GM21786 (cell line): ENCODE data around the gene PVR.
"Not testable (repeated sequence)": the region's sequence is repeated elsewhere in the genome, so short reads cannot be mapped to it uniquely, and the experiment has no call there.

Experiments used
- ATAC-seq: cut with Tn5 transposase; IDR thresholded peaks from one replicate; pipeline ENCODE4 v1.9.1; 2021; ENCODE audit not compliant: unreplicated experiment

Gene PVR

GRCh38 chr19:44668985-44669764 lies 25.5 kb downstream of the PVR start:
- no peak for ATAC-seq

GRCh38 chr19:44670027-44670426 lies 26.3 kb downstream of the PVR start:
- ATAC-seq = not testable (repeated sequence)

DNA sequence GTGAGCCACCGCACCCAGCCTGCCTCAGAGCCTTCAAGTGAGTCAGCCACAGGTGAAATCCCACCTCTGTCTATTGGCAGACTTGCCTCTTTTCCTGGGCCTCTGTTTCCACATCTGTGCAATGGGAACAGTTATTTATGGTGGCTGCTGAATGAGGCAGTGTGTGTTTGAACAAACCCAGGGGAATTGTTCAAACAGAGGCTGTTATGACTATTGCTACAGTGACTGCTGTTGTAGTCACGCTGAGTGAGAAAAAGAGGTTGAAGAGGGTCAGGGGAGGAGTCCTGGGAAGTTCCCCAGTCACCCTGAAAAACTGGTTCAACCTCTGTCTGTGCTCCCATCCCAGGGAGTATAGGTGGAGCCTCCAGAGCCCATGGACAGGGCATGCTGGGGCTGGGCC lies 27.7 kb downstream of the PVR start, which contains the start of gene CEACAM19:
Gene CEACAM19 (plus strand): TSS at position 83 of the 400 bp plus-strand sequence. CDS start 450 bp downstream, outside the sequence.
- no peak for ATAC-seq

DNA sequence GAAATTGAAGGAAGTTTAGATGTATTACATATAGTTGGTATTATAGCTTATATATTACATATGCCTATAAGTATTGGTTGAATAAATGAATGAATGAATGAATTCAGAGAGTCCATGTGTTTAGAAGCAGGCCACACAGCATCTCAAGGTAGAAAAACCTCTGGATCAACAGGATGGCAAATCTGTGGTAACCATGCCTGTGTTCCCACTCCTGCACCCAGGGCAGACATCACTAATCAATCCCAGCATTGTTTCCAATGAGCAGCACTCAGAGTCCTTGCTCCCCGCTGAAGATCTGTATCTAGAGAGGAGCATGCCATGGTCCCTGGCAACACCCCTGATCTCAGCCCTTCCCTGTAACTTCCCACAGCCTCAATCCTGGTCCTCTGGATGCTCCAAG lies 28.5 kb downstream of the PVR start:
- ATAC-seq = no peak

DNA sequence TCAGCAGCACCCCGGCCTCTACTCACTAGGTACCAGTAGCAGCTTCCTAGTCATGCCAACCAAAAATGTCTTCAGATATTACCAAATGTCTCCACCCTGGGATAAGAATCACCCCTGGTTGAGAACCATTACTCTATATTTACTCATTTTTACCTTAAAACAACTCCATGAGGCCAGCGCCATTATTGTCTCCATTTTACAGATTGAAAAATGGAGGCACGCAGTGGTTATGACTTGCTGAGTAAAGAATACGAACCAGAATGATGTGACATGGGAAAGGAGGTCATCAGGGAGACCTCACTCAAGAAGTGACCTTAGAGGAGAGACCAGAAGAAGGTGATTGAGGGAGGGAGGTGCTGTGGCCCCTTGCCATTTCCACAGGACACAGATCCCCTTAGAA lies 29.8 kb downstream of the PVR start:
- no peak for ATAC-seq

DNA sequence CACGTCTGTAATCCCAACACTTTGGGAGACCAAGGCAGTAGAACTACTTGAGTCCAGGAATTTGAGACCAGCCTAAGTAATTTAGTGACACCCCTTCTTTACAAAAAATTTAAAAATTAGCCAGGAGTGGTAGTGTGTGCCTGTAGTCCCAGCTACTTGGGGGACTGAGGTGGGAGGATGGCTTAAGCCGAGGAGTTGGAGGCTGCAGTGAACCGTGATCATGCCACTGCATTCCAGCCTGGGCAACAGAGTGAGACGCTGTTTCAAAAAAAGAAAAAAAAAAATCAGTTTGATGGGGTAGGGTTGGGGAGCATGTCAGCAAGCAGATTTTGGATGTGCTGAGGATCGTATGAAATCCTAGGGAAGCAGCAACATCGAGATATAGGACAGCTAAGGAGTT lies 31.8 kb downstream of the PVR start:
- no peak for ATAC-seq

GRCh38 chr19:44677019-44677811 lies 33.5 kb downstream of the PVR start:
- no peak for ATAC-seq

GRCh38 chr19:44680536-44680935 lies 36.8 kb downstream of the PVR start:
- no peak for ATAC-seq

DNA sequence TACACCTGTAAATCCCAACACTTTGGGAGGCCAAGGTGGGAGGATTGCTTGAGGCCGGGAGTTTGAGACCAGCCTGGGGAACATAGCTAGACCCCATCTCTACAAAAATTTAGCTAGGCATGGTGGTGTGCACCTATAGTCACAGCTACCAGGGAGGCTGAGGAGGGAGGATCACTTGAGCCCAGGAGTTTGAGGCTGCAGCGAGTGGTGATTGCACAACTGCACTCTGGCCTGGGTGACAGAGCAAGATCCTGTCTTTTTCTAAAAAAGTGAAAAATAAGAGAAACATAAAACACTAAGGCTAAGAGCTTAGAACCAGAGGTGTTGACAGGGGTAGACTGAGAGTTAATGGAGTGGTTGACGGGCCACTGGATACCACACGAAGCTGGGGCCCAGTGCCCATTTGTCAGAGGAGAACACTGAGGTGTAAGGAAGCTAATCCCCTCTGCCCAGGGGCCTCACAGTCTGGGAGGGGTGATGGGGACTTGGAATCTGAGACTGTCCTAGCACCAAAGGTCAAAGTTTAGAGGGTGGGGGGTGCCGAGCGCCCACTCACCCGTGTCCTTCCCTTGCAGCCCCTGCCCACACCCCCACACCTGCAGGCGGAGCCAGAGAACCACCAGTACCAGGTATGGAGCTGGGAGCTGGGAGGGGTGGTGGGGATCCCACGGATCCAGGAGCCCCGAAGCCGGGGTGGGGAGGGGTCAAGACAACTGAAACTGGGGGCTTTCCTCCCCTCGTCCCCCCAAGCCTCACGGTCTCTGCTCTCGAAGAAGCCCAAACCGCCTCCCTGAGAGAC lies 38.5 kb downstream of the PVR start:
- no peak for ATAC-seq

DNA sequence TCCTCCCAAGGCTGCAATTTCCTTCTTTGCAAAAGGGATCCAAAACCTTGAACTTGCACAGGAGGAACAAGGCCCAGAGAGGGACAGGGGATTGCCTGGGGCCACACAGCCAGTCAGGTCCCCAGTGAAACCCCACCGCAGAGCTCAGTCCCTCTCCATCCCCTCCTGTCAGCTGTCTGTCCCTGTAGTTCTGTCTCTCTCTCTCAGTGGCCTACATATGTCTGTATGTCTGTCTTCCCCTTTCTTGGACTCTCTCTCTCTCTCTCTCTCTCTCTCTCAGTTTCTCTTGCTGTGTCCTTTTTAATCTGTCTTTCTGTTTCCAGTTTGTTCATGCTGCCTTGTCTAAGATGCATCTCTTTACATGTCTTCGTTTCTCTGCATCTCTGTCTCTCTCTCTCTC lies 39.1 kb downstream of the PVR start:
- no peak for ATAC-seq

DNA sequence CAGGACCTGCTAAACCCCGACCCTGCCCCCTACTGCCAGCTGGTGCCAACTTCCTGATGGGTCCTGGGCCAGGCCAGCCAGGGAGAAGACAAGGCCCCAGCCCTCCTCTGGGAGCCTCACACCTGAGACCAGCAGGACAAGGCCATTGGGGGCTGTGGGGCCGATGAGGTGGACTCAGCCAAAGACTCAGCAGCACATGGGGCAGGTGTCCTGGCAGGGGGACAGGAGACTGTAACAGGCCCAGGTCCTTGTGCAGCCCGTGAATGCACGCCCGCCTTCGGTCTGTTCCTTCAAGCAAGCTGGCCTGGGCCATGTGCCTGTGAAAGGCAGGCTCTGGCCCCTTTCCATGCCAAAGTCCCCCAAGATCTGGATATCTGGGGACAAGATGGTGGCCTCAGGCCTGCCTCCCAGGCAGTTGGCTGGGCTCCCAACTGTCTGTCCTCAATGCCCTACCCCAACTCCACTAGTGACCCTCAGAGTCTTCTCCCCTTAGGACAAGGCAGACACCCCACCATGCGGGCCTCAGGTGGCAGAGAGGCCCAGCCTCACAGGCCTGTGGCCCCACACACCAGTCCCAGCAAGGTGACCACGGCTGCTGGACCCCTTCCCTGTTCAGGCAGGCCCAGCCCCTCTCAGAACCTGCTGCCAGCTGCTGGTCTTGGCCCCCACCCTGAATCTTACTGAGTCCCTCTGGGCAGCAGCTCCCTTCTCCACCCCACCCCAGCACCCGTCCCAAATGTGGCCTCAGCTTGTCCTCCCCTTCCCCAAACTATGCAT lies 39.9 kb downstream of the PVR start:
- no peak for ATAC-seq

- ATAC-seq = not testable (repeated sequence)
Measured at GRCh38 chr19:44684396-44684795, 40.7 kb downstream of the PVR start.

DNA sequence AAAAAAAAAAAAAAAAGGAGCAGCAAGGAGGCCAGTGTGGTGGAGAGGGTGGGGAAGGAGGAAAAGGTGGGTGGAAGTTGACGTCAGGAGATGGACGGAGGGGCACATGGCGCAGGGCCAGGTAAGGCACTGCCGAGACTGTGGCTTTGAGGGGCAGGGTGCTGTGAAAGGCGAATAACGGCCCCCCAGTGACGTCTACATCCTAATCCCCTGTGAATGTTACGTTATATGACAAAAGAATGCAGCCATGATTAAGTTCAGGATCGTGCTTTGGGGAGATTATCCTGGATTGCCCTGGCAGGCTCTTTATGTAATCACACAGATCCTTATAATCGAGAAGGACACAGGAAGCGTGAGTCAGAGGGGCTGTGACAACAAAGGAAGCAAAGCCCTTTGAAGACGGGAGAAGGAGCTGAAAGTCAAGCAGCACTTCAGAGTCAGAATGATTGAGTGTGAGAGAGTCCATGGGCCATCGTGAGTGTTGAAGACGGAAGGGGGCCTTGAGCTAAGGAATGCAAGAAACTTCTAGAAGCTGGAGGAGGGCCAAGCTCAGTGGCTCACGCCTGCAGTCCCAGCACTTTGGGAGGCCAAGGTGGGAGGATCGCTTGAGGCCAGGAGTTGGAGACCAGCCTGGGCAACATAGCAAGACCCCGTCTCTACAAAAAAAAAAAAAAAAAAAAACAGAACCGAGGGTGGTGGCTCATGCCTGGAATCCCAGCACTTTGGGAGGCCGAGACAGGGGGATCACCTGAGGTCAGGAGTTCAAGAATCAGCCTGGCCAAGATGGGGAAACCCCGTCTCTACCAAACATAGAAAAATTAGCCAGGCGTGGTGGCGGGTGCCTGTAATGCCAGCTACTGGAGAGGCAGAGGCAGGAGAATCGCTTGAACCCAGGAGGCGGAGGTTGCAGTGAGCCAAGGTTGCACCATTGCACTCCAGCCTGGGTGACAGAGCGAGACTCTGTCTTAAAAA lies 41.5 kb downstream of the PVR start:
- no peak for ATAC-seq

DNA sequence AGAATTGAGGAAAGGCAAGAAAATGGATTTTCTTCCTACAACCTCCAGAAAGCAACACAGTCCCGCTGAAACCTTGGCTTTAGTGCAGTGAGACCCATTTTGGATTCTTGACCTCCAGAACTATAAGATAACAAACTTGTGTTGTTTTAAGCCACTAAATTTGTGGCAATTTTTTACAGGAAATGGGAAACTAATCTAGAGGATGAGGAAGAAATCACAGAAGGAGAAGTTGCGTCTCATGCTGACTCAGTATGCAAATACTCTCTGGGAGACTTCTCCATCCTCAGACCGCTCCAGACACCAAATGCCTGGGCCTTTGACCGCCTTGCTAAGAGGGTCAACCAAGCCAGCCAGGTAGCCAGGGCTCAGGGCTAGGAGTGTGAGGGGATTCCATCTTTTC lies 42.2 kb downstream of the PVR start:
- ATAC-seq = no peak

DNA sequence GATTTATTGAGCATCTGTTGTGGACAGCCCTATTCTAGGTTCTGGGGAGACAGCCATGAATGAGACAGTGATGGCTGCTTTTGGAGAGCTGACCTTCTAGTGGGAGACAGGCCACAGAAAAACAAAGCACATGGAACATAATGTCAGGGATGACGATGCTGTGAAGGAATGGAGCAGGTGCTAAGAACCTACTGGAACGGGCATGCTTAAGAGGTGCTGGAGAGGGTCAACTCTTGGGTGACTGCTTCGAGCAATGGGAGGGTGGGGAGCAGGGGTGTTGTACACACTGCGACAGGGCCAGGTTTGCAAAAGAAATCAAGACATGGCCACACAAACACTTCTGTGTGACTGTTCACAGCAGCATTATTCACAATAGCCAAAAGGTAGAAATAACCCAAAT lies 43.2 kb downstream of the PVR start:
- no peak for ATAC-seq

DNA sequence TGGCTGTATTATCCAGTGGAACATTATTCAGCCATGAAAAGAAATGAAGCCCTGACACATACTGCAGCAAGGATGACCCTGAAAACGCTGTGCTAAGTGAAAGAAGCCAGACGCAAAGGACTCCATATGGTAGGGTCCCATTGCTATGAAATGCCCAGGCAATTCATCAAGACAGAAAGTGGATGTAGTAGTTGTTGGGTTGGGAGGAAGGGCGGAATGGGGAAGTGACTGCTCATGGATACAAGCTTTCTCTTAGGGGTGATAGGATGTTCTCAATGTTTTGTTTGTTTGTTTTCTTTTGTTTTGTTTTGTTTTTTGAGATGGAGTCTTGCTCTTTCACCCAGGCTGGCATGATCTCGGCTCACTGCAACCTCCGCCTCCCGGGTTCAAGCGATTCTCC lies 44.2 kb downstream of the PVR start:
- no peak for ATAC-seq

- no peak for ATAC-seq
Measured at GRCh38 chr19:44689290-44690130, 45.8 kb downstream of the PVR start.

GRCh38 chr19:44690131-44690440 lies 46.4 kb downstream of the PVR start:
- no peak for ATAC-seq

DNA sequence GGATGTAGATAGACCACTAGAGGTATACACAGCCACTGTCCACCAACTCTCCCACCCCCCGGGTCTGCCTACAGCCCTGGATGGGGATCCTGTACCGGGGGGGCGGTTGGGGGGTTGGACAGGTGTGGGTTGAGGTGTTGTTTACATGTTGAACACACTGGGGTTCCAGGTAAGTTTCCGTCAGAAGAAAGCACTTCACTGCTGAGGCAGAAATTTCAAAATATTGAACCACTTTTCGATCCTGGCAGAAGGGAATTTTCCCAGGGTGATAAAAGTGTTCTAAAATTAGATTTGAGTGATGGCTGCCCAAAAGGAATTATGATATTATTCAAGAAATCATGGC lies 48.6 kb downstream of the PVR start:
- ATAC-seq = no peak
